ENCODE data around the gene DYRK2.

The DYRK2 gene

DNA sequence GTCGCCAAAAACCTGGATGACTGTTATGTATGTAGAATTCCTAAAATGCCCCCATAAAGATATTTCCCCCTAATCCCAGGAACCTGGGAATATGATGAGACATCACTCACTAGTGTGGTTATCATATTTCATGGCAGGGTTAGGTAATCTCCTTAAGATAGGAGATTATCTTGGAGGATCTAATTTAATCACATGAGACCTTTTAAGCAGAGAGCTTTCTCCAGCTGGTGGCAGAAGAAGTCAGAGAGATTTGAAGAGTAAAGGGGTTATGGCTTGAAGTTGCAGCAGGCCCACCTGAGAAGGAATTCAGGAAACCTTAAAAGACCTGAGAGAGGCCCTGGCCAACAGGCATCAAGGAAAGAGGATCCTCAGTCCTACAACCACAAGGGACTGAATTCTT, 53.6 kb downstream of the DYRK2 start:
- no peak for DNase-seq (ENCODE audit: low read depth)
- no peak overlapping the region for H3K4me3 ChIP-seq (ENCODE audit: low read depth, low read length)

DNA sequence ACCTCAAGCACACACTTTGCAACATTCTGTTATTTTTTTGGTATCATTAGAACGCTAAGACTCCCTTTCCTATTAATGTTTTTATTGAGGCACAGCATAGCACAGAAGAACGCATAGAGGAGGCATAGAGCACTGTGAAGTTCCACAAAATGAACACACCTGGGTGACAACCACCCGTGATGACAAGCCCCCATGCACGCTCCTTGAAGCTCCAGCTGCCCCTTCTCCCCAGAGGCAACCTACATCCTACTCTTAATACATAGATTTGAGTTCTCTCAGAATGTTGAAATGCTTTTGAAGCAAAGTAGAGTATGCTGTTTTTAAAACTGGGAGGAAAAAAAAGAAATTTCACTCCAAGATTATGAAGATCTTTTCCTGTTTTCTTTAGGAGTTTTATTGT, 55.5 kb downstream of the DYRK2 start:
- DNase-seq (ENCODE audit: low read depth): no peak
- no peak for TF ChIP-seq CTCF (IDR thresholded peaks at IDR 0.05; ENCODE audit: low read depth, low read length)
- no peak for TF ChIP-seq MYC (IDR thresholded peaks at IDR 0.05; ENCODE audit: low read depth, low read length)

More for the DNA sequence above, 53.6 kb downstream of the DYRK2 start:
- TF ChIP-seq MYC (IDR thresholded peaks at IDR 0.05; ENCODE audit: low read depth, low read length) (no peak), CTCF (IDR thresholded peaks at IDR 0.05; ENCODE audit: low read depth, low read length) (no peak), POLR2A (IDR thresholded peaks at IDR 0.05; ENCODE audit: extremely low read depth, insufficient read length) (no peak)
- TF ChIP-seq, protein P1, sequence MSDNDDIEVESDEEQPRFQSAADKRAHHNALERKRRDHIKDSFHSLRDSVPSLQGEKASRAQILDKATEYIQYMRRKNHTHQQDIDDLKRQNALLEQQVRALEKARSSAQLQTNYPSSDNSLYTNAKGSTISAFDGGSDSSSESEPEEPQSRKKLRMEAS (IDR thresholded peaks at IDR 0.05; ENCODE audit: low read depth, low read length): no peak

GRCh38 chr12:67705394-67706370, 57.1 kb downstream of the DYRK2 start:
- no peak overlapping the region for H3K4me3 ChIP-seq (ENCODE audit: low read depth, low read length)
- TF ChIP-seq CTCF (IDR thresholded peaks at IDR 0.05; ENCODE audit: low read depth, low read length): no peak
- TF ChIP-seq, protein P1 (IDR thresholded peaks at IDR 0.05; ENCODE audit: low read depth, low read length): no peak
- TF ChIP-seq MYC (IDR thresholded peaks at IDR 0.05; ENCODE audit: low read depth, low read length): no peak
- no peak for TF ChIP-seq POLR2A (IDR thresholded peaks at IDR 0.05; ENCODE audit: extremely low read depth, insufficient read length)
- DNase-seq (ENCODE audit: low read depth): no peak

More for the DNA sequence above, 55.5 kb downstream of the DYRK2 start:
- H3K4me3 ChIP-seq (ENCODE audit: low read depth, low read length): no peak overlapping the region

DNA sequence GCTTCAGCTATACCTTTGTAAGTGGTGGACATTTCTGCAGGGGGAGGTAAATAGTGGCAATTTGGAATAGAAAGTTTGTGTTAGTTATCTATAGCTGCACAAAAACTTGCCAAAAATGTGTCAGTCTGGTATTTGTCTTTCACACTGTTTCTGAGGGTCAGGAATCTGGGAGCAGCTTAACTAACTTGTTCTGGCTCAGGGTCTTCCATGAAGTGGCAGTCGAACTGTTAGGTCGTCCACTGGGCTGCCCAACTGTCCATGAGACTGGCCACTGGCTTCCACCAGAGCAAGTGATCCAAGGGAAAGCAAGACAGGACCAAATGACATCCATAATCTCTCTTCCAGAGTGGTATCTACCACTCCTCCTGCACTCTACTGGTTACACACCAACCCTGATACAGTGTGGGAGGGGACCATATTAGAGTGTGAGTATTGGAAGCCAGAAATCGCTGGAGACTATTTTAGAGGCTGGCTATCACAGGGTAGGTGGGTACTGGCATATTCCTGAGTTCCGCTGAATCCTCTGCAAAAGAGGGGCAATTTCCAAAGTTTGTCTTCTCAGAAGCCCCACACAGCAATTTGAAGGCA, 60.9 kb downstream of the DYRK2 start:
- no peak for DNase-seq (ENCODE audit: low read depth)
- TF ChIP-seq, protein P1 (IDR thresholded peaks at IDR 0.05; ENCODE audit: low read depth, low read length): no peak
- TF ChIP-seq MYC (IDR thresholded peaks at IDR 0.05; ENCODE audit: low read depth, low read length): no peak
- H3K4me3 ChIP-seq (ENCODE audit: low read depth, low read length): no peak overlapping the region

- H3K4me3 ChIP-seq (ENCODE audit: low read depth, low read length): no peak overlapping the region
- peak; percentile 59 for DNase-seq (ENCODE audit: low read depth)
- no peak for TF ChIP-seq POLR2A (IDR thresholded peaks at IDR 0.05; ENCODE audit: extremely low read depth, insufficient read length)
- TF ChIP-seq MYC (IDR thresholded peaks at IDR 0.05; ENCODE audit: low read depth, low read length): no peak
- TF ChIP-seq, protein P1 (IDR thresholded peaks at IDR 0.05; ENCODE audit: low read depth, low read length): peak; percentile 37; the same call in 1 of the 2 replicates
Measured at GRCh38 chr12:67710582-67710981, 62.0 kb downstream of the DYRK2 start.

DNA sequence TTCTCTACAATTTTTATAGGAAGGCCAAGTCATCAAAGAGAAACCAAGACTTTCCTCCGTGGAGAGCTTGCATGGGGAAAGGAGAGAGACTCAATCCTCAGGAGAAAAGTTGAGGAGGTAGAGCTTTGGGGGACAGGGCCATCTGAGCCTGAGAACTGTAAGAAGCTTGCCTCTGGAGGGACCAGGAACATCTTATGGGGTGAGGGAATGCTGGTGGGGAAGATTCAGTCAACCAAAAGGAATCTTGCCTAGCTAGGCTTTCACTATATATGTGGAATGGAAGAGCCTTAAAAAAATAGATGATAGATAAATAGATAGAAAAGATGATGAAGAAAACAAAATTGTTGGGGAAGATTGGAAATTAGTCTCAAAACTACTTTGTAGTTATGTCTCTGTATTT, 63.5 kb downstream of the DYRK2 start:
- no peak overlapping the region for H3K4me3 ChIP-seq (ENCODE audit: low read depth, low read length)
- no peak for DNase-seq (ENCODE audit: low read depth)
- TF ChIP-seq MYC (IDR thresholded peaks at IDR 0.05; ENCODE audit: low read depth, low read length): no peak
- TF ChIP-seq, protein P1 (IDR thresholded peaks at IDR 0.05; ENCODE audit: low read depth, low read length): no peak
- no peak for TF ChIP-seq CTCF (IDR thresholded peaks at IDR 0.05; ENCODE audit: low read depth, low read length)
- TF ChIP-seq POLR2A (IDR thresholded peaks at IDR 0.05; ENCODE audit: extremely low read depth, insufficient read length): no peak
